HepG2 (cell line): Measurements from ENCODE around the gene PRDM15. TPM values are rescaled to one million over a fixed set of nuclear protein-coding genes. Genes with fewer than 3 reads are reported as not detected.

Experiments
- ATAC-seq: fragments of 200-7000 bp; cut with Tn5 transposase; 3 replicates; pipeline ENCODE4 v1.9.1; 2020; ENCODE audit warnings: mild to moderate bottlenecking, moderate library complexity
- BruUV-seq: library from RNA; stranded (reverse); fragments of 400-500 nt; replicated peaks from 2 replicates; lab custom pipeline; 2021; lab: Mats Ljungman, UMichigan
- CTCF ChIA-PET: fragments of 300-600 bp; formaldehyde crosslinking; extraction: SDS; loops from one replicate; lab custom pipeline; 2021; ENCODE audit warnings: low total read pairs, inconsistent platforms, low intra/inter-chr PET ratio; lab: Yijun Ruan, JAX
- POLR2A ChIA-PET: fragments of 350-600 bp; sonication (Branson Sonifier 250); formaldehyde crosslinking; loops from one replicate; lab custom pipeline; 2020; ENCODE audit warnings: antibody characterized with exemption, inconsistent platforms; lab: Yijun Ruan, JAX
- DNase-seq: peaks from one replicate; pipeline ENCODE4 v3.0.0-alpha.2; 2015; ENCODE audit warnings: low spot score
- FAIRE-seq: peaks from 3 replicates; lab custom pipeline; 2011; peaks lifted over from hg19 to GRCh38; lab: Jason Lieb, UNC
- H2AFZ ChIP-seq: one replicate; pipeline ENCODE4 v1.6.1; 2011; ENCODE audit warnings: low read length, inconsistent platforms
- H3K27ac ChIP-seq: fragments of 300-600 bp; 3 replicates; pipeline ENCODE4 v1.8.0; 2011; ENCODE audit warnings: mixed run types, mild to moderate bottlenecking, mixed read lengths, low read length, inconsistent platforms; ENCODE audit not compliant: insufficient read depth; ENCODE audit errors: extremely low read length
- H3K27me3 ChIP-seq, 2 experiments: fragments of 200-600 bp in 1 of 2; 2 replicates in 1 of 2; 3 replicates in 1 of 2; pipeline versions ENCODE4 v1.6.0 to v1.8.0; 2011; ENCODE audit warnings: low read length in 2 of 2, mild to moderate bottlenecking in 2 of 2, moderate library complexity in 2 of 2, inconsistent platforms in 1 of 2; ENCODE audit not compliant: insufficient read depth in 2 of 2, control insufficient read depth in 1 of 2
- H3K36me3 ChIP-seq, 2 experiments: fragments of 200-600 bp in 1 of 2; replicated peaks in 1 of 2; 2 replicates in 1 of 2; 3 replicates in 1 of 2; pipeline versions ENCODE4 v1.5.1 to v1.8.0; 2011; ENCODE audit warnings: low read length in 2 of 2, inconsistent platforms in 1 of 2; ENCODE audit not compliant: insufficient read depth in 2 of 2, control insufficient read depth in 1 of 2
- H3K4me1 ChIP-seq: 2 replicates; pipeline ENCODE4 v1.5.1; 2012; ENCODE audit warnings: low read length, inconsistent platforms; ENCODE audit not compliant: insufficient read depth
- H3K4me2 ChIP-seq: 2 replicates; pipeline ENCODE4 v1.6.0; 2011; ENCODE audit warnings: low read depth, low read length, inconsistent platforms
- H3K4me3 ChIP-seq, 3 experiments: fragments of 200-600 bp in 1 of 3; sonication (generic), shearing (Covaris generic) in 1 of 3; replicated peaks in 1 of 3; 2 replicates each; pipeline ENCODE4 v1.5.1; 2011 to 2016; ENCODE audit warnings: low read length in 3 of 3, inconsistent platforms in 2 of 3, low read depth in 2 of 3, mild to moderate bottlenecking in 2 of 3, control low read depth in 1 of 3, mixed read lengths in 1 of 3; ENCODE audit not compliant: insufficient read depth in 1 of 3
- H3K79me2 ChIP-seq: one replicate; pipeline ENCODE4 v1.6.1; 2011; ENCODE audit warnings: low read length, inconsistent platforms; ENCODE audit not compliant: insufficient read depth
- H3K9ac ChIP-seq: 2 replicates; pipeline ENCODE4 v1.6.0; 2011; ENCODE audit warnings: mild to moderate bottlenecking, low read depth, low read length, inconsistent platforms; ENCODE audit not compliant: insufficient read depth
- H3K9me3 ChIP-seq: 2 replicates; pipeline ENCODE4 v1.5.1; 2012; ENCODE audit warnings: mild to moderate bottlenecking, low read length
- H4K20me1 ChIP-seq: 2 replicates; pipeline ENCODE4 v1.6.0; 2011; ENCODE audit warnings: inconsistent platforms, mild to moderate bottlenecking, low read length, moderate library complexity; ENCODE audit not compliant: insufficient read depth
- CEBPB ChIP-seq: IDR thresholded peaks from 2 replicates; pipeline ENCODE4 v1.6.1; 2011; ENCODE audit warnings: low read depth, low read length, improper control_type of control experiment, borderline replicate concordance
- EP300 ChIP-seq, 3 experiments: sonication (generic) in 1 of 3; formaldehyde crosslinking in 1 of 3; IDR thresholded peaks; 2 replicates each; pipeline versions ENCODE4 v1.5.1 to v1.6.1; 2011 to 2020; ENCODE audit warnings: low read depth in 2 of 3, low read length in 2 of 3, borderline replicate concordance in 1 of 3, improper control_type of control experiment in 1 of 3, mild to moderate bottlenecking in 1 of 3, missing genetic modification reagents in 1 of 3, moderate library complexity in 1 of 3
- LCORL ChIP-seq, 2 experiments: fragments of 450-650 bp in 1 of 2; sonication (generic) in 1 of 2; formaldehyde crosslinking in 1 of 2; IDR thresholded peaks; 2 replicates each; pipeline versions ENCODE4 v1.5.0 to v1.6.1; 2017 to 2020; ENCODE audit warnings: antibody characterized with exemption in 1 of 2, missing genetic modification reagents in 1 of 2
- NONO ChIP-seq, 2 experiments: fragments of 450-650 bp in 1 of 2; sonication (generic) in 1 of 2; formaldehyde crosslinking in 1 of 2; IDR thresholded peaks in 1 of 2; conservative IDR thresholded peaks in 1 of 2; 2 replicates each; pipeline versions ENCODE4 v1.6.1 to v1.8.0; 2017 to 2022; ENCODE audit warnings: mild to moderate bottlenecking in 1 of 2, missing genetic modification reagents in 1 of 2, moderate library complexity in 1 of 2
- NRL ChIP-seq: sonication (generic); formaldehyde crosslinking; IDR thresholded peaks from 2 replicates; pipeline ENCODE4 v1.5.0; 2020; ENCODE audit warnings: missing genetic modification reagents, mild to moderate bottlenecking, moderate library complexity, borderline replicate concordance
- PHF5A ChIP-seq: IDR thresholded peaks from one replicate; pipeline ENCODE4 v1.6.1; 2018; ENCODE audit warnings: low read depth, missing genetic modification reagents; ENCODE audit not compliant: unreplicated experiment
- SNRNP70 ChIP-seq: fragments of 200-400 bp; formaldehyde crosslinking; IDR thresholded peaks from 2 replicates; pipeline ENCODE4 v1.6.1; 2017; ENCODE audit warnings: mild to moderate bottlenecking, low read depth, low read length, moderate library complexity
- ZFAT ChIP-seq: sonication (generic); formaldehyde crosslinking; conservative IDR thresholded peaks from 2 replicates; pipeline ENCODE4 v1.8.1; 2023; ENCODE audit warnings: missing genetic modification reagents, inconsistent platforms
- ZNF282 ChIP-seq: fragments of 450-650 bp; IDR thresholded peaks from 2 replicates; pipeline ENCODE4 v1.6.1; 2018; ENCODE audit not compliant: partially characterized antibody
- WGBS: methylation state at CpG from one replicate; pipeline ENCODE4 v1.1.6; 2017; ENCODE audit warnings: low lambda C conversion rate; 5-methylcytosine and 5-hydroxymethylcytosine counted together
- in situ Hi-C: cut with HindIII; loops from 2 replicates; pipeline ENCODE4 v1.10.0; 2017; ENCODE audit warnings: low pct_unique_long_range_greater_than_20kb; ENCODE audit not compliant: extremely low pct_ligation_motif_present
- intact Hi-C: fragments of 100-400 bp; cut with micrococcal nuclease; formaldehyde crosslinking; loops from one replicate; pipeline ENCODE4 v1.10.0; 2022; ENCODE audit not compliant: unreplicated experiment
- polyA plus RNA-seq, 8 experiments: library from polyadenylated mRNA; depleted of rRNA in 3 of 8; stranded (reverse) in 7 of 8; unstranded in 1 of 8; fragments of >200 nt; fragmentation: Illumina TruSeq in 4 of 8; extraction: Trizol in 4 of 8; gene quantifications; 2 replicates each; pipeline versions ENCODE4 v1.2.1 to v1.2.3, GENCODE V29; 2011 to 2016; ENCODE audit warnings: low read depth in 4 of 8, missing spikeins in 1 of 8, mixed read lengths in 1 of 8; ENCODE audit not compliant: insufficient read depth in 1 of 8
- total RNA-seq, 5 experiments: library from RNA; depleted of rRNA; stranded (reverse); fragments of >200 nt; fragmentation: Illumina TruSeq; extraction: Trizol; gene quantifications; 2 replicates each; pipeline ENCODE4 v1.2.3, GENCODE V29; 2016; ENCODE audit warnings: low read depth in 1 of 5
- TF ChIP-seq, protein P1 (sequence below): sonication (generic); formaldehyde crosslinking; IDR thresholded peaks from 2 replicates; pipeline ENCODE4 v1.5.1; 2020; ENCODE audit warnings: mild to moderate bottlenecking, moderate library complexity, missing genetic modification reagents
- TF ChIP-seq, protein P2 (sequence below): sonication (generic); formaldehyde crosslinking; IDR thresholded peaks from 2 replicates; pipeline ENCODE4 v1.4.0; 2020; ENCODE audit warnings: missing genetic modification reagents, borderline replicate concordance
- TF ChIP-seq, protein P3 (sequence below): sonication (generic); formaldehyde crosslinking; conservative IDR thresholded peaks from 2 replicates; pipeline ENCODE4 v1.5.0; 2020; ENCODE audit warnings: missing genetic modification reagents

Gene PRDM15
- total and polyA plus RNA-seq, 2 of the 13 experiments (the other 11 are each of a cell fraction or from before 2014, with no cell fraction given) = 4.0 to 6.9 TPM

DNA sequence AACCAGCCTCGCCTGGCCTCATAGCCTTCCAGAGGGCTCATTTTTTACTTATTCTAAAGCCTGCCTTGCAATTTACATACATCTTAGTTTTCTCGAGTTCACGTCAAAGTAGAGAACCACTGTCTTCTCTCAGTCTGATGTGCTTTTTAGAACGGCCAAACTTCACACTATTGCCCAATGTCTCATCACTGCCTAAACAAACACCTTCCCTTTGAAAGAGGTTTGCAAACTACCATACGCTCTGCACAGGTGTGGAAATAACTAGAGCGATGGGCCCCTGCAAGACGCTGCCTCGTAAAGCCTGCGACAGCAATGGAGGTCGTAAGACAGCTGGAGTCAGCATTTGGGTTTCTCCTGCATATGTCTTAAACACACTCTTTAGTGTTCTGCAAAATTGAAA is 22.6 kb downstream of the PRDM15 start:
- no peaks in the 10 kb centered on the region for H3K27me3 ChIP-seq
- no peak overlapping the region for H2AFZ ChIP-seq
- POLR2A ChIA-PET = no interaction called here
- no peaks in the 10 kb centered on the region for H4K20me1 ChIP-seq
- 92% methylated on average over 10 of the region's 10 CpGs for whole genome bisulfite sequencing
- H3K27ac ChIP-seq = no peak overlapping the region
- intact Hi-C loops = no loop called here
- H3K4me2 ChIP-seq = no peak overlapping the region
- CTCF ChIA-PET = no interaction called here
- FAIRE-seq = no peak
- no peak for DNase-seq
- in situ Hi-C loops = no loop called here
- no peaks in the 10 kb centered on the region for H3K79me2 ChIP-seq
- no peaks in the 10 kb centered on the region for H3K9me3 ChIP-seq
- TF ChIP-seq NONO (IDR thresholded peaks at IDR 0.05) = no peak
- TF ChIP-seq NONO (CRISPR knock-in tag; conservative IDR thresholded peaks at IDR 0.05) = no peak
- TF ChIP-seq CEBPB = peak; percentile 32; the same call in 1 of the 2 replicates
- no TSS peak for BruUV-seq
- no peak overlapping the region for H3K4me3 ChIP-seq
- H3K9ac ChIP-seq = no peak overlapping the region
- H3K4me1 ChIP-seq = no peaks in the 10 kb centered on the region
- ATAC-seq = no peak
- H3K36me3 ChIP-seq = peaks cover 12 to 52% of the 10 kb centered on the region in 2 experiments; a peak in 4 of 5 replicates

DNA sequence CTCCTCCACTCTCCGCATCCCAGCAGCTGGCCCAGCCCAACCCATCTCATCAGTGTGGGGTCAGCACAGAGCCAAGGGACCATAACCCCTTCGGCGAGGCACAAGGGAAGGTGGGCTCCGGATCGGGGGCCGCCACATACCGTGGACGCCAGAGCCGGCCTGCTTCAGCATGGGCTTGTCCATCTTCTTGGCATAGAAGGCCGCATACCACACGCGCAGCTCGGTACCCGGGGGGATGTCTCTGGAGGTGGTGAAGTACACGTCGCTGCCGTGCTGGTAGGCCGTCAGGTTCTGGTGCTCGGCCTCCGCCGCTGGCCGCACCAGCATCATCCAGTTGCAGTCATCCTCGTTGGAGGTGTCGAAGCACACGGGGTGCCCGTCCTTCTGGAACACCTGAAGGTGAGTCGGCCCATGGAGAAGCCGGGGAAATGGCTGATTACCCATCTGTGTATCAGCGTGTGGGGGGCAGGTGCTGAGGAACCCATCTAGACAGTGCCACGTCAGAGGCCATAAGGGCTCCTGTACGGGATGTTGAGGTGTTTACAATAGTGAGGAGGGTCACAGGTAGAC is 24.6 kb downstream of the PRDM15 start:
- over 99% methylated on average over 24 of the region's 31 CpGs for WGBS
- CTCF ChIA-PET = no interaction called here
- TF ChIP-seq EP300 (IDR thresholded peaks at IDR 0.05; ENCODE audit: low read depth in 2 of 2, low read length in 2 of 2) = no peak
- TF ChIP-seq EP300 (CRISPR knock-in tag; IDR thresholded peaks at IDR 0.05; ENCODE audit: borderline replicate concordance) = no peak
- no peak for TF ChIP-seq SNRNP70
- TF ChIP-seq PHF5A (CRISPR knock-in tag) = no peak
- TF ChIP-seq, protein P1, sequence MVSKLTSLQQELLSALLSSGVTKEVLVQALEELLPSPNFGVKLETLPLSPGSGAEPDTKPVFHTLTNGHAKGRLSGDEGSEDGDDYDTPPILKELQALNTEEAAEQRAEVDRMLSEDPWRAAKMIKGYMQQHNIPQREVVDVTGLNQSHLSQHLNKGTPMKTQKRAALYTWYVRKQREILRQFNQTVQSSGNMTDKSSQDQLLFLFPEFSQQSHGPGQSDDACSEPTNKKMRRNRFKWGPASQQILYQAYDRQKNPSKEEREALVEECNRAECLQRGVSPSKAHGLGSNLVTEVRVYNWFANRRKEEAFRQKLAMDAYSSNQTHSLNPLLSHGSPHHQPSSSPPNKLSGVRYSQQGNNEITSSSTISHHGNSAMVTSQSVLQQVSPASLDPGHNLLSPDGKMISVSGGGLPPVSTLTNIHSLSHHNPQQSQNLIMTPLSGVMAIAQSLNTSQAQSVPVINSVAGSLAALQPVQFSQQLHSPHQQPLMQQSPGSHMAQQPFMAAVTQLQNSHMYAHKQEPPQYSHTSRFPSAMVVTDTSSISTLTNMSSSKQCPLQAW (CRISPR knock-in tag) = no peak
- TF ChIP-seq, protein P2, sequence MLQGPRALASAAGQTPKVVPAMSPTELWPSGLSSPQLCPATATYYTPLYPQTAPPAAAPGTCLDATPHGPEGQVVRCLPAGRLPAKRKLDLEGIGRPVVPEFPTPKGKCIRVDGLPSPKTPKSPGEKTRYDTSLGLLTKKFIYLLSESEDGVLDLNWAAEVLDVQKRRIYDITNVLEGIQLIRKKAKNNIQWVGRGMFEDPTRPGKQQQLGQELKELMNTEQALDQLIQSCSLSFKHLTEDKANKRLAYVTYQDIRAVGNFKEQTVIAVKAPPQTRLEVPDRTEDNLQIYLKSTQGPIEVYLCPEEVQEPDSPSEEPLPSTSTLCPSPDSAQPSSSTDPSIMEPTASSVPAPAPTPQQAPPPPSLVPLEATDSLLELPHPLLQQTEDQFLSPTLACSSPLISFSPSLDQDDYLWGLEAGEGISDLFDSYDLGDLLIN (CRISPR knock-in tag) = no peak
- TF ChIP-seq ZFAT = no peak
- TF ChIP-seq, protein P3, sequence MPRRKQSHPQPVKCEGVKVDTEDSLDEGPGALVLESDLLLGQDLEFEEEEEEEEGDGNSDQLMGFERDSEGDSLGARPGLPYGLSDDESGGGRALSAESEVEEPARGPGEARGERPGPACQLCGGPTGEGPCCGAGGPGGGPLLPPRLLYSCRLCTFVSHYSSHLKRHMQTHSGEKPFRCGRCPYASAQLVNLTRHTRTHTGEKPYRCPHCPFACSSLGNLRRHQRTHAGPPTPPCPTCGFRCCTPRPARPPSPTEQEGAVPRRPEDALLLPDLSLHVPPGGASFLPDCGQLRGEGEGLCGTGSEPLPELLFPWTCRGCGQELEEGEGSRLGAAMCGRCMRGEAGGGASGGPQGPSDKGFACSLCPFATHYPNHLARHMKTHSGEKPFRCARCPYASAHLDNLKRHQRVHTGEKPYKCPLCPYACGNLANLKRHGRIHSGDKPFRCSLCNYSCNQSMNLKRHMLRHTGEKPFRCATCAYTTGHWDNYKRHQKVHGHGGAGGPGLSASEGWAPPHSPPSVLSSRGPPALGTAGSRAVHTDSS (CRISPR knock-in tag) = no peak
- TF ChIP-seq ZNF282 = no peak
- TF ChIP-seq LCORL (IDR thresholded peaks at IDR 0.05) = no peak
- TF ChIP-seq LCORL (CRISPR knock-in tag; IDR thresholded peaks at IDR 0.05) = no peak
- no peak for TF ChIP-seq NRL (CRISPR knock-in tag)

More for the DNA sequence above, 24.6 kb downstream of the PRDM15 start:
- Histone ChIP-seq H3K36me3 (peaks cover 12 to 49% of the 10 kb centered on the region in 2 experiments; a peak in 4 of 5 replicates), H3K79me2 (no peaks in the 10 kb centered on the region), H3K27ac (no peak overlapping the region), H3K27me3 (no peaks in the 10 kb centered on the region), H2AFZ (no peak overlapping the region), H3K9ac (no peak overlapping the region), H3K4me1 (no peaks in the 10 kb centered on the region), H3K9me3 (no peaks in the 10 kb centered on the region), H3K4me2 (no peak overlapping the region), H4K20me1 (no peaks in the 10 kb centered on the region), H3K4me3 (no peak overlapping the region)
- in situ Hi-C loops (no loop called here), intact Hi-C loops (no loop called here)
- no TSS peak for BruUV-seq
- no peak for DNase-seq
- FAIRE-seq = no peak
- POLR2A ChIA-PET = no interaction called here
- no peak for ATAC-seq
